HepG2 (cell line): ENCODE data around the gene NEK3. TPM values are rescaled to one million over a fixed set of nuclear protein-coding genes. Genes with fewer than 3 reads are reported as not detected.

Experiments
- BCL6 ChIP-seq: IDR thresholded peaks from 2 replicates; pipeline ENCODE4 v1.6.1; 2016; ENCODE audit warnings: missing genetic modification reagents, missing compliant biosample characterization
- CEBPG ChIP-seq: IDR thresholded peaks from 2 replicates; pipeline ENCODE4 v1.6.1; 2016
- RXRB ChIP-seq: IDR thresholded peaks from 2 replicates; pipeline ENCODE4 v1.6.1; 2016; ENCODE audit warnings: borderline replicate concordance, missing genetic modification reagents, missing compliant biosample characterization
- SAP130 ChIP-seq: IDR thresholded peaks from 2 replicates; pipeline ENCODE4 v1.6.1; 2016; ENCODE audit warnings: low read depth
- SOX13 ChIP-seq, 3 experiments: fragments of 450-650 bp in 1 of 3; sonication (generic) in 1 of 3; formaldehyde crosslinking in 1 of 3; IDR thresholded peaks in 2 of 3; conservative IDR thresholded peaks in 1 of 3; 2 replicates each; pipeline versions ENCODE4 v1.5.0 to v1.6.1; 2016 to 2020; ENCODE audit warnings: antibody characterized with exemption in 1 of 3, mild to moderate bottlenecking in 1 of 3, missing compliant biosample characterization in 1 of 3, missing genetic modification reagents in 1 of 3, moderate library complexity in 1 of 3
- THAP11 ChIP-seq: IDR thresholded peaks from 2 replicates; pipeline ENCODE4 v1.6.1; 2016; ENCODE audit warnings: missing biosample characterization, missing genetic modification reagents
- ZFP62 ChIP-seq: sonication (generic); formaldehyde crosslinking; IDR thresholded peaks from 2 replicates; pipeline ENCODE4 v1.4.0; 2020; ENCODE audit warnings: missing genetic modification reagents
- ZNF20 ChIP-seq: sonication (generic); formaldehyde crosslinking; IDR thresholded peaks from 2 replicates; pipeline ENCODE4 v1.4.0; 2020; ENCODE audit warnings: mild to moderate bottlenecking, moderate library complexity, missing genetic modification reagents
- ZNF484 ChIP-seq: sonication (generic); formaldehyde crosslinking; IDR thresholded peaks from 2 replicates; pipeline ENCODE4 v1.5.1; 2020; ENCODE audit warnings: mild to moderate bottlenecking, low read depth, missing genetic modification reagents, borderline replicate concordance
- ZNF577 ChIP-seq: sonication (generic); formaldehyde crosslinking; IDR thresholded peaks from 2 replicates; pipeline ENCODE4 v1.4.0; 2020; ENCODE audit warnings: mild to moderate bottlenecking, low read depth, missing genetic modification reagents, borderline replicate concordance
- polyA plus RNA-seq, 8 experiments: library from polyadenylated mRNA; depleted of rRNA in 3 of 8; stranded (reverse) in 7 of 8; unstranded in 1 of 8; fragments of >200 nt; fragmentation: Illumina TruSeq in 4 of 8; extraction: Trizol in 4 of 8; gene quantifications; 2 replicates each; pipeline versions ENCODE4 v1.2.1 to v1.2.3, GENCODE V29; 2011 to 2016; ENCODE audit warnings: low read depth in 4 of 8, missing spikeins in 1 of 8, mixed read lengths in 1 of 8; ENCODE audit not compliant: insufficient read depth in 1 of 8
- total RNA-seq, 5 experiments: library from RNA; depleted of rRNA; stranded (reverse); fragments of >200 nt; fragmentation: Illumina TruSeq; extraction: Trizol; gene quantifications; 2 replicates each; pipeline ENCODE4 v1.2.3, GENCODE V29; 2016; ENCODE audit warnings: low read depth in 1 of 5
- TF ChIP-seq, protein P1 (sequence below), 2 experiments: fragments of 450-650 bp in 1 of 2; sonication (generic) in 1 of 2; formaldehyde crosslinking; IDR thresholded peaks; 2 replicates each; pipeline versions ENCODE4 v1.5.0 to v1.8.0; 2020 to 2022; ENCODE audit warnings: mild to moderate bottlenecking in 1 of 2, missing genetic modification reagents in 1 of 2
- TF ChIP-seq, protein P2 (sequence below): IDR thresholded peaks from 2 replicates; pipeline ENCODE4 v1.4.0; 2020; ENCODE audit warnings: mild to moderate bottlenecking, missing genetic modification reagents
- TF ChIP-seq, protein P3 (sequence below), 2 experiments: sonication (generic) in 1 of 2; formaldehyde crosslinking in 1 of 2; IDR thresholded peaks; 2 replicates each; pipeline versions ENCODE4 v1.4.0 to v1.6.1; 2016 to 2020; ENCODE audit warnings: borderline replicate concordance in 1 of 2, low read depth in 1 of 2, mild to moderate bottlenecking in 1 of 2, missing genetic modification reagents in 1 of 2
- TF ChIP-seq, protein P4 (sequence below): sonication (generic); formaldehyde crosslinking; IDR thresholded peaks from 2 replicates; pipeline ENCODE4 v1.5.1; 2020; ENCODE audit warnings: mild to moderate bottlenecking, missing genetic modification reagents, borderline replicate concordance

NEK3 gene
- total and polyA plus RNA-seq, 2 of the 13 experiments (the other 11 are each of a cell fraction or from before 2014, with no cell fraction given): 36.7 to 68.2 TPM

DNA sequence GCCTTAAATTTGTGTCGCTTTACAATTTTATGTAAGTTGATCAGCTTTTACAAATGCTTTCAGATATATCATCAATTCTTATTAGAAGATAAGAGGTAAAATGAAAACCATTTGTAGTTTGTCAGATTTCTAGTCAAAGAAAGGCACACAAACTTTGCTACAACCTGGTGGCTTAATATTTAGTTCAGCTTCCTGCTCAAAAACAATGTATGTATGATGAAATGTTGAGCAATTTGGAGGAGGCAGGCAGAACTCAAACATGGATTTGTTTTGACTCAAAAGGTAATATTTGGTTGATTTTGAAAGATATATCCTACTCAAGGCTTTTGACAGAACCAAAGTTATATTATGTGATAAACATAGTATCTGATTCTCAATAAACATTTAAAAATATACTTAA is 54.8 kb downstream of the NEK3 start (continued):
- TF ChIP-seq RXRB (CRISPR knock-in tag) (peak; percentile 44; the same call in 1 of the 2 replicates), THAP11 (CRISPR knock-in tag) (peak; percentile 58), BCL6 (CRISPR knock-in tag) (peak; percentile 78), ZNF20 (CRISPR knock-in tag) (no peak), ZNF484 (CRISPR knock-in tag) (no peak), ZFP62 (CRISPR knock-in tag) (no peak), CEBPG (CRISPR knock-in tag) (peak; percentile 100), SAP130 (CRISPR knock-in tag) (peak; percentile 42), SOX13 (IDR thresholded peaks at IDR 0.05) (no peak), SOX13 (CRISPR knock-in tag; conservative IDR thresholded peaks at IDR 0.05 in 1 of 2, IDR thresholded peaks at IDR 0.05 in 1 of 2) (peak in 1 of 2 experiments; percentile 92; a peak in 2 of 4 replicates), ZNF577 (CRISPR knock-in tag) (no peak)
- TF ChIP-seq, protein P1, sequence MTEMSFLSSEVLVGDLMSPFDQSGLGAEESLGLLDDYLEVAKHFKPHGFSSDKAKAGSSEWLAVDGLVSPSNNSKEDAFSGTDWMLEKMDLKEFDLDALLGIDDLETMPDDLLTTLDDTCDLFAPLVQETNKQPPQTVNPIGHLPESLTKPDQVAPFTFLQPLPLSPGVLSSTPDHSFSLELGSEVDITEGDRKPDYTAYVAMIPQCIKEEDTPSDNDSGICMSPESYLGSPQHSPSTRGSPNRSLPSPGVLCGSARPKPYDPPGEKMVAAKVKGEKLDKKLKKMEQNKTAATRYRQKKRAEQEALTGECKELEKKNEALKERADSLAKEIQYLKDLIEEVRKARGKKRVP (CRISPR knock-in tag; IDR thresholded peaks at IDR 0.05): peak; percentile 91 to 100
- TF ChIP-seq, protein P2, sequence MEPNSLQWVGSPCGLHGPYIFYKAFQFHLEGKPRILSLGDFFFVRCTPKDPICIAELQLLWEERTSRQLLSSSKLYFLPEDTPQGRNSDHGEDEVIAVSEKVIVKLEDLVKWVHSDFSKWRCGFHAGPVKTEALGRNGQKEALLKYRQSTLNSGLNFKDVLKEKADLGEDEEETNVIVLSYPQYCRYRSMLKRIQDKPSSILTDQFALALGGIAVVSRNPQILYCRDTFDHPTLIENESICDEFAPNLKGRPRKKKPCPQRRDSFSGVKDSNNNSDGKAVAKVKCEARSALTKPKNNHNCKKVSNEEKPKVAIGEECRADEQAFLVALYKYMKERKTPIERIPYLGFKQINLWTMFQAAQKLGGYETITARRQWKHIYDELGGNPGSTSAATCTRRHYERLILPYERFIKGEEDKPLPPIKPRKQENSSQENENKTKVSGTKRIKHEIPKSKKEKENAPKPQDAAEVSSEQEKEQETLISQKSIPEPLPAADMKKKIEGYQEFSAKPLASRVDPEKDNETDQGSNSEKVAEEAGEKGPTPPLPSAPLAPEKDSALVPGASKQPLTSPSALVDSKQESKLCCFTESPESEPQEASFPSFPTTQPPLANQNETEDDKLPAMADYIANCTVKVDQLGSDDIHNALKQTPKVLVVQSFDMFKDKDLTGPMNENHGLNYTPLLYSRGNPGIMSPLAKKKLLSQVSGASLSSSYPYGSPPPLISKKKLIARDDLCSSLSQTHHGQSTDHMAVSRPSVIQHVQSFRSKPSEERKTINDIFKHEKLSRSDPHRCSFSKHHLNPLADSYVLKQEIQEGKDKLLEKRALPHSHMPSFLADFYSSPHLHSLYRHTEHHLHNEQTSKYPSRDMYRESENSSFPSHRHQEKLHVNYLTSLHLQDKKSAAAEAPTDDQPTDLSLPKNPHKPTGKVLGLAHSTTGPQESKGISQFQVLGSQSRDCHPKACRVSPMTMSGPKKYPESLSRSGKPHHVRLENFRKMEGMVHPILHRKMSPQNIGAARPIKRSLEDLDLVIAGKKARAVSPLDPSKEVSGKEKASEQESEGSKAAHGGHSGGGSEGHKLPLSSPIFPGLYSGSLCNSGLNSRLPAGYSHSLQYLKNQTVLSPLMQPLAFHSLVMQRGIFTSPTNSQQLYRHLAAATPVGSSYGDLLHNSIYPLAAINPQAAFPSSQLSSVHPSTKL (CRISPR knock-in tag): peak; percentile 80
- TF ChIP-seq, protein P3, sequence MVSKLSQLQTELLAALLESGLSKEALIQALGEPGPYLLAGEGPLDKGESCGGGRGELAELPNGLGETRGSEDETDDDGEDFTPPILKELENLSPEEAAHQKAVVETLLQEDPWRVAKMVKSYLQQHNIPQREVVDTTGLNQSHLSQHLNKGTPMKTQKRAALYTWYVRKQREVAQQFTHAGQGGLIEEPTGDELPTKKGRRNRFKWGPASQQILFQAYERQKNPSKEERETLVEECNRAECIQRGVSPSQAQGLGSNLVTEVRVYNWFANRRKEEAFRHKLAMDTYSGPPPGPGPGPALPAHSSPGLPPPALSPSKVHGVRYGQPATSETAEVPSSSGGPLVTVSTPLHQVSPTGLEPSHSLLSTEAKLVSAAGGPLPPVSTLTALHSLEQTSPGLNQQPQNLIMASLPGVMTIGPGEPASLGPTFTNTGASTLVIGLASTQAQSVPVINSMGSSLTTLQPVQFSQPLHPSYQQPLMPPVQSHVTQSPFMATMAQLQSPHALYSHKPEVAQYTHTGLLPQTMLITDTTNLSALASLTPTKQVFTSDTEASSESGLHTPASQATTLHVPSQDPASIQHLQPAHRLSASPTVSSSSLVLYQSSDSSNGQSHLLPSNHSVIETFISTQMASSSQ (IDR thresholded peaks at IDR 0.05; ENCODE audit: low read depth): peak; percentile 34; the same call in 1 of the 2 replicates
- TF ChIP-seq, protein P3 (CRISPR knock-in tag; IDR thresholded peaks at IDR 0.05; ENCODE audit: borderline replicate concordance): peak; percentile 43; the same call in 1 of the 2 replicates
- TF ChIP-seq, protein P4, sequence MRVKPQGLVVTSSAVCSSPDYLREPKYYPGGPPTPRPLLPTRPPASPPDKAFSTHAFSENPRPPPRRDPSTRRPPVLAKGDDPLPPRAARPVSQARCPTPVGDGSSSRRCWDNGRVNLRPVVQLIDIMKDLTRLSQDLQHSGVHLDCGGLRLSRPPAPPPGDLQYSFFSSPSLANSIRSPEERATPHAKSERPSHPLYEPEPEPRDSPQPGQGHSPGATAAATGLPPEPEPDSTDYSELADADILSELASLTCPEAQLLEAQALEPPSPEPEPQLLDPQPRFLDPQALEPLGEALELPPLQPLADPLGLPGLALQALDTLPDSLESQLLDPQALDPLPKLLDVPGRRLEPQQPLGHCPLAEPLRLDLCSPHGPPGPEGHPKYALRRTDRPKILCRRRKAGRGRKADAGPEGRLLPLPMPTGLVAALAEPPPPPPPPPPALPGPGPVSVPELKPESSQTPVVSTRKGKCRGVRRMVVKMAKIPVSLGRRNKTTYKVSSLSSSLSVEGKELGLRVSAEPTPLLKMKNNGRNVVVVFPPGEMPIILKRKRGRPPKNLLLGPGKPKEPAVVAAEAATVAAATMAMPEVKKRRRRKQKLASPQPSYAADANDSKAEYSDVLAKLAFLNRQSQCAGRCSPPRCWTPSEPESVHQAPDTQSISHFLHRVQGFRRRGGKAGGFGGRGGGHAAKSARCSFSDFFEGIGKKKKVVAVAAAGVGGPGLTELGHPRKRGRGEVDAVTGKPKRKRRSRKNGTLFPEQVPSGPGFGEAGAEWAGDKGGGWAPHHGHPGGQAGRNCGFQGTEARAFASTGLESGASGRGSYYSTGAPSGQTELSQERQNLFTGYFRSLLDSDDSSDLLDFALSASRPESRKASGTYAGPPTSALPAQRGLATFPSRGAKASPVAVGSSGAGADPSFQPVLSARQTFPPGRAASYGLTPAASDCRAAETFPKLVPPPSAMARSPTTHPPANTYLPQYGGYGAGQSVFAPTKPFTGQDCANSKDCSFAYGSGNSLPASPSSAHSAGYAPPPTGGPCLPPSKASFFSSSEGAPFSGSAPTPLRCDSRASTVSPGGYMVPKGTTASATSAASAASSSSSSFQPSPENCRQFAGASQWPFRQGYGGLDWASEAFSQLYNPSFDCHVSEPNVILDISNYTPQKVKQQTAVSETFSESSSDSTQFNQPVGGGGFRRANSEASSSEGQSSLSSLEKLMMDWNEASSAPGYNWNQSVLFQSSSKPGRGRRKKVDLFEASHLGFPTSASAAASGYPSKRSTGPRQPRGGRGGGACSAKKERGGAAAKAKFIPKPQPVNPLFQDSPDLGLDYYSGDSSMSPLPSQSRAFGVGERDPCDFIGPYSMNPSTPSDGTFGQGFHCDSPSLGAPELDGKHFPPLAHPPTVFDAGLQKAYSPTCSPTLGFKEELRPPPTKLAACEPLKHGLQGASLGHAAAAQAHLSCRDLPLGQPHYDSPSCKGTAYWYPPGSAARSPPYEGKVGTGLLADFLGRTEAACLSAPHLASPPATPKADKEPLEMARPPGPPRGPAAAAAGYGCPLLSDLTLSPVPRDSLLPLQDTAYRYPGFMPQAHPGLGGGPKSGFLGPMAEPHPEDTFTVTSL (CRISPR knock-in tag): peak; percentile 20; the same call in 1 of the 2 replicates
